ENCODE results near the gene C16orf46. TPM values are rescaled to one million over a fixed set of nuclear protein-coding genes. Genes with fewer than 3 reads are reported as not detected.

The C16orf46 gene
- total and polyA plus RNA-seq, 2 of the 13 experiments (the other 11 are each of a cell fraction or from before 2014, with no cell fraction given), result 0.38 to 0.55 TPM

DNA sequence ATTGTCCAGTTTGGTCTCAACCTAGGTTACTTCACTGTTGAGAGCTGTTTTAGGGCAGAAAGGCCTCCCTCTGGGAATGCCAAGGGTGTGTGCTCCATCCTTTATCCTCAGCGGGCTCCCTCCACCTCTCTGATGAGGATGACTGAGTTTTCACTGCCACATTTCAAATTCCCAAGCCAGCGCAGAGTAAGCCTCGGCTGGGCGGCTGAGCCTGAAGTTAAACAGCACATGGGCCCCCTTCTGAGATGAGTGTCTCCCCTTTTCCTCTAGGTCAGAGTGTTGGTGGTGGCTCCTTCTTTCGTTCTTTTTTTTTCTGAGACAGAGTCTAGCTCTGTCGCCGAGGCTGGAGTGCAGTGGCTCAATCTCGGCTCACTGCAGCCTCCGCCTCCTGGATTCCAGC, 24.7 kb upstream of the C16orf46 start:
- no TSS peak for BruUV-seq (replicated peaks)
- Histone ChIP-seq H2AFZ (ENCODE audit: low read length) (no peak overlapping the region), H3K27ac (ENCODE audit: extremely low read length, insufficient read depth, low read length) (no peak overlapping the region), H3K9ac (ENCODE audit: insufficient read depth, low read depth, low read length) (no peak overlapping the region), H3K27me3 (ENCODE audit: control insufficient read depth in 1 of 2, insufficient read depth in 2 of 2, low read length in 2 of 2) (no peaks in the 10 kb centered on the region), H4K20me1 (ENCODE audit: insufficient read depth, low read length) (no peaks in the 10 kb centered on the region), H3K36me3 (replicated peaks in 1 of 2; ENCODE audit: control insufficient read depth in 1 of 2, insufficient read depth in 2 of 2, low read length in 2 of 2) (no peaks in the 10 kb centered on the region), H3K4me1 (ENCODE audit: insufficient read depth, low read length) (peaks cover 31% of the 10 kb centered on the region), H3K4me3 (replicated peaks in 1 of 3; ENCODE audit: insufficient read depth in 1 of 3, low read depth in 2 of 3, low read length in 3 of 3) (no peak overlapping the region), H3K9me3 (ENCODE audit: low read length) (no peaks in the 10 kb centered on the region), H3K79me2 (ENCODE audit: insufficient read depth, low read length) (no peaks in the 10 kb centered on the region), H3K4me2 (ENCODE audit: low read depth, low read length) (no peak overlapping the region)
- intact Hi-C loops (cut with micrococcal nuclease; ENCODE audit: unreplicated experiment), result no loop called here
- TF ChIP-seq ZNF3 (CRISPR knock-in tag; IDR thresholded peaks at IDR 0.05) (no peak), YY1 (IDR thresholded peaks at IDR 0.05; ENCODE audit: insufficient read depth, insufficient replicate concordance, low read depth, low read length) (no peak), ZBTB33 (CRISPR knock-in tag; IDR thresholded peaks at IDR 0.05) (no peak), HDAC6 (IDR thresholded peaks at IDR 0.05; ENCODE audit: low read depth, low read length) (no peak), ZNF605 (CRISPR knock-in tag; IDR thresholded peaks at IDR 0.05) (no peak), CHD4 (IDR thresholded peaks at IDR 0.05; ENCODE audit: borderline replicate concordance, low read length) (no peak), STAT5B (CRISPR knock-in tag; IDR thresholded peaks at IDR 0.05) (no peak), BATF2 (CRISPR knock-in tag; IDR thresholded peaks at IDR 0.05) (no peak), RBAK (CRISPR knock-in tag; IDR thresholded peaks at IDR 0.05) (no peak), MXI1 (IDR thresholded peaks at IDR 0.05; ENCODE audit: borderline replicate concordance, low read depth, low read length) (no peak), KLF9 (CRISPR knock-in tag; IDR thresholded peaks at IDR 0.05; ENCODE audit: low read depth) (no peak)
- TF ChIP-seq, protein P1, sequence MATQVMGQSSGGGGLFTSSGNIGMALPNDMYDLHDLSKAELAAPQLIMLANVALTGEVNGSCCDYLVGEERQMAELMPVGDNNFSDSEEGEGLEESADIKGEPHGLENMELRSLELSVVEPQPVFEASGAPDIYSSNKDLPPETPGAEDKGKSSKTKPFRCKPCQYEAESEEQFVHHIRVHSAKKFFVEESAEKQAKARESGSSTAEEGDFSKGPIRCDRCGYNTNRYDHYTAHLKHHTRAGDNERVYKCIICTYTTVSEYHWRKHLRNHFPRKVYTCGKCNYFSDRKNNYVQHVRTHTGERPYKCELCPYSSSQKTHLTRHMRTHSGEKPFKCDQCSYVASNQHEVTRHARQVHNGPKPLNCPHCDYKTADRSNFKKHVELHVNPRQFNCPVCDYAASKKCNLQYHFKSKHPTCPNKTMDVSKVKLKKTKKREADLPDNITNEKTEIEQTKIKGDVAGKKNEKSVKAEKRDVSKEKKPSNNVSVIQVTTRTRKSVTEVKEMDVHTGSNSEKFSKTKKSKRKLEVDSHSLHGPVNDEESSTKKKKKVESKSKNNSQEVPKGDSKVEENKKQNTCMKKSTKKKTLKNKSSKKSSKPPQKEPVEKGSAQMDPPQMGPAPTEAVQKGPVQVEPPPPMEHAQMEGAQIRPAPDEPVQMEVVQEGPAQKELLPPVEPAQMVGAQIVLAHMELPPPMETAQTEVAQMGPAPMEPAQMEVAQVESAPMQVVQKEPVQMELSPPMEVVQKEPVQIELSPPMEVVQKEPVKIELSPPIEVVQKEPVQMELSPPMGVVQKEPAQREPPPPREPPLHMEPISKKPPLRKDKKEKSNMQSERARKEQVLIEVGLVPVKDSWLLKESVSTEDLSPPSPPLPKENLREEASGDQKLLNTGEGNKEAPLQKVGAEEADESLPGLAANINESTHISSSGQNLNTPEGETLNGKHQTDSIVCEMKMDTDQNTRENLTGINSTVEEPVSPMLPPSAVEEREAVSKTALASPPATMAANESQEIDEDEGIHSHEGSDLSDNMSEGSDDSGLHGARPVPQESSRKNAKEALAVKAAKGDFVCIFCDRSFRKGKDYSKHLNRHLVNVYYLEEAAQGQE (IDR thresholded peaks at IDR 0.05; ENCODE audit: borderline replicate concordance in 1 of 2, low read depth in 1 of 2, low read length in 2 of 2), result no peak
- TF ChIP-seq, protein P2, sequence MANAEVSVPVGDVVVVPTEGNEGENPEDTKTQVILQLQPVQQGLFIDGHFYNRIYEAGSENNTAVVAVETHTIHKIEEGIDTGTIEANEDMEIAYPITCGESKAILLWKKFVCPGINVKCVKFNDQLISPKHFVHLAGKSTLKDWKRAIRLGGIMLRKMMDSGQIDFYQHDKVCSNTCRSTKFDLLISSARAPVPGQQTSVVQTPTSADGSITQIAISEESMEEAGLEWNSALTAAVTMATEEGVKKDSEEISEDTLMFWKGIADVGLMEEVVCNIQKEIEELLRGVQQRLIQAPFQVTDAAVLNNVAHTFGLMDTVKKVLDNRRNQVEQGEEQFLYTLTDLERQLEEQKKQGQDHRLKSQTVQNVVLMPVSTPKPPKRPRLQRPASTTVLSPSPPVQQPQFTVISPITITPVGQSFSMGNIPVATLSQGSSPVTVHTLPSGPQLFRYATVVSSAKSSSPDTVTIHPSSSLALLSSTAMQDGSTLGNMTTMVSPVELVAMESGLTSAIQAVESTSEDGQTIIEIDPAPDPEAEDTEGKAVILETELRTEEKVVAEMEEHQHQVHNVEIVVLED (CRISPR knock-in tag; IDR thresholded peaks at IDR 0.05; ENCODE audit: borderline replicate concordance), result no peak
- CTCF ChIA-PET (ENCODE audit: low intra/inter-chr PET ratio, low total read pairs), result no interaction called here
- in situ Hi-C loops (cut with HindIII; ENCODE audit: extremely low pct_ligation_motif_present, low pct_unique_long_range_greater_than_20kb), result no loop called here
- WGBS (ENCODE audit: low lambda C conversion rate), result 90% methylated on average over 9 of the region's 9 CpGs
- POLR2A ChIA-PET, result no interaction called here
- DNase-seq (ENCODE audit: low spot score), result no peak
- ATAC-seq, result no peak
- no peak for FAIRE-seq

All from HepG2 (cell line).